ENCODE results near the gene TAPT1. TPM values are rescaled to one million over a fixed set of nuclear protein-coding genes. Genes with fewer than 3 reads are reported as not detected.

Gene TAPT1
- total and polyA plus RNA-seq, 2 experiments from 2014 or later = 3.6 to 9.9 TPM

DNA sequence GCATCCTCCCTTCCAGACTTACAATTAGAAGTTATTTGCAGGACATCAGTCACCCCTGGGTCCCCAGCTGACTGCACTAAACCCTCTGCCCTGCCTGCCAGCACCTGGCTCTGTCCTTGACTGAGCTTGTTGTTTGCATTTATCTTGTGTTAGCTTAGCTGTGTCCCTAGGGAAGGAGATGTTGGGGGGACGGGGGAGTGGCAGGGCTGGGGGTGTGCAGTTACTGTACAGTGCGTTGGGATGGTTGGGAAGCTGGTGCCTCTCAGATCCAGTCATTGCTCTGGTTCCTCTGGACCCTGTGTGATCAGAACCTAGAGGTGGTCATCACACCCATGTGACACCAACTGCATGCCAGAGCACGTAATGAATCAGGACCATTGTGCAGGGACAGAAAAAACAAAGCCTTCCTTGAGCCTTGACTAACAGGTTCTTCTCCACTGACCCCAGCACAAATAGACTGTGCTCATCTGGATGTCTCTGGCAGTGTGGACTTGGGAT is 109.7 kb downstream of the TAPT1 start:
- H2AFZ ChIP-seq = no peak overlapping the region
- 0 out of 2 replicates have a peak, but pooled peaks cover 6% of the 10 kb centered on the region for H3K9me2 ChIP-seq (ENCODE audit: insufficient read depth)
- no peak overlapping the region for H3K4me3 ChIP-seq
- no peaks in the 10 kb centered on the region for H4K20me1 ChIP-seq (replicated peaks; ENCODE audit: insufficient read depth)
- no peaks in the 10 kb centered on the region for H3K36me3 ChIP-seq (ENCODE audit: insufficient read depth)
- Mint-ChIP-seq H3K9me3 (no peaks in the 10 kb centered on the region), H3K4me1 (no peaks in the 10 kb centered on the region; the same call in 2 of the 3 replicates), H3K4me3 (no peak overlapping the region), H3K27ac (no peak overlapping the region), H3K36me3 (ENCODE audit: low read depth) (no peaks in the 10 kb centered on the region), H3K27me3 (ENCODE audit: insufficient read depth, low read depth, poor library complexity) (peaks cover 4% of the 10 kb centered on the region)
- H3K27me3 ChIP-seq (ENCODE audit: insufficient read depth) = no peaks in the 10 kb centered on the region
- no peak for DNase-seq (ENCODE audit: low spot score)
- no peaks in the 10 kb centered on the region for H3F3A ChIP-seq (replicated peaks; ENCODE audit: low read depth)
- no peaks in the 10 kb centered on the region for H3K4me1 ChIP-seq (ENCODE audit: insufficient read depth)
- H3K79me2 ChIP-seq (replicated peaks; ENCODE audit: insufficient read depth) = no peaks in the 10 kb centered on the region
- no peak overlapping the region for H3K4me2 ChIP-seq
- ATAC-seq = no peak
- no peak overlapping the region for H3K27ac ChIP-seq (ENCODE audit: low read depth)
- TF ChIP-seq, protein P1, sequence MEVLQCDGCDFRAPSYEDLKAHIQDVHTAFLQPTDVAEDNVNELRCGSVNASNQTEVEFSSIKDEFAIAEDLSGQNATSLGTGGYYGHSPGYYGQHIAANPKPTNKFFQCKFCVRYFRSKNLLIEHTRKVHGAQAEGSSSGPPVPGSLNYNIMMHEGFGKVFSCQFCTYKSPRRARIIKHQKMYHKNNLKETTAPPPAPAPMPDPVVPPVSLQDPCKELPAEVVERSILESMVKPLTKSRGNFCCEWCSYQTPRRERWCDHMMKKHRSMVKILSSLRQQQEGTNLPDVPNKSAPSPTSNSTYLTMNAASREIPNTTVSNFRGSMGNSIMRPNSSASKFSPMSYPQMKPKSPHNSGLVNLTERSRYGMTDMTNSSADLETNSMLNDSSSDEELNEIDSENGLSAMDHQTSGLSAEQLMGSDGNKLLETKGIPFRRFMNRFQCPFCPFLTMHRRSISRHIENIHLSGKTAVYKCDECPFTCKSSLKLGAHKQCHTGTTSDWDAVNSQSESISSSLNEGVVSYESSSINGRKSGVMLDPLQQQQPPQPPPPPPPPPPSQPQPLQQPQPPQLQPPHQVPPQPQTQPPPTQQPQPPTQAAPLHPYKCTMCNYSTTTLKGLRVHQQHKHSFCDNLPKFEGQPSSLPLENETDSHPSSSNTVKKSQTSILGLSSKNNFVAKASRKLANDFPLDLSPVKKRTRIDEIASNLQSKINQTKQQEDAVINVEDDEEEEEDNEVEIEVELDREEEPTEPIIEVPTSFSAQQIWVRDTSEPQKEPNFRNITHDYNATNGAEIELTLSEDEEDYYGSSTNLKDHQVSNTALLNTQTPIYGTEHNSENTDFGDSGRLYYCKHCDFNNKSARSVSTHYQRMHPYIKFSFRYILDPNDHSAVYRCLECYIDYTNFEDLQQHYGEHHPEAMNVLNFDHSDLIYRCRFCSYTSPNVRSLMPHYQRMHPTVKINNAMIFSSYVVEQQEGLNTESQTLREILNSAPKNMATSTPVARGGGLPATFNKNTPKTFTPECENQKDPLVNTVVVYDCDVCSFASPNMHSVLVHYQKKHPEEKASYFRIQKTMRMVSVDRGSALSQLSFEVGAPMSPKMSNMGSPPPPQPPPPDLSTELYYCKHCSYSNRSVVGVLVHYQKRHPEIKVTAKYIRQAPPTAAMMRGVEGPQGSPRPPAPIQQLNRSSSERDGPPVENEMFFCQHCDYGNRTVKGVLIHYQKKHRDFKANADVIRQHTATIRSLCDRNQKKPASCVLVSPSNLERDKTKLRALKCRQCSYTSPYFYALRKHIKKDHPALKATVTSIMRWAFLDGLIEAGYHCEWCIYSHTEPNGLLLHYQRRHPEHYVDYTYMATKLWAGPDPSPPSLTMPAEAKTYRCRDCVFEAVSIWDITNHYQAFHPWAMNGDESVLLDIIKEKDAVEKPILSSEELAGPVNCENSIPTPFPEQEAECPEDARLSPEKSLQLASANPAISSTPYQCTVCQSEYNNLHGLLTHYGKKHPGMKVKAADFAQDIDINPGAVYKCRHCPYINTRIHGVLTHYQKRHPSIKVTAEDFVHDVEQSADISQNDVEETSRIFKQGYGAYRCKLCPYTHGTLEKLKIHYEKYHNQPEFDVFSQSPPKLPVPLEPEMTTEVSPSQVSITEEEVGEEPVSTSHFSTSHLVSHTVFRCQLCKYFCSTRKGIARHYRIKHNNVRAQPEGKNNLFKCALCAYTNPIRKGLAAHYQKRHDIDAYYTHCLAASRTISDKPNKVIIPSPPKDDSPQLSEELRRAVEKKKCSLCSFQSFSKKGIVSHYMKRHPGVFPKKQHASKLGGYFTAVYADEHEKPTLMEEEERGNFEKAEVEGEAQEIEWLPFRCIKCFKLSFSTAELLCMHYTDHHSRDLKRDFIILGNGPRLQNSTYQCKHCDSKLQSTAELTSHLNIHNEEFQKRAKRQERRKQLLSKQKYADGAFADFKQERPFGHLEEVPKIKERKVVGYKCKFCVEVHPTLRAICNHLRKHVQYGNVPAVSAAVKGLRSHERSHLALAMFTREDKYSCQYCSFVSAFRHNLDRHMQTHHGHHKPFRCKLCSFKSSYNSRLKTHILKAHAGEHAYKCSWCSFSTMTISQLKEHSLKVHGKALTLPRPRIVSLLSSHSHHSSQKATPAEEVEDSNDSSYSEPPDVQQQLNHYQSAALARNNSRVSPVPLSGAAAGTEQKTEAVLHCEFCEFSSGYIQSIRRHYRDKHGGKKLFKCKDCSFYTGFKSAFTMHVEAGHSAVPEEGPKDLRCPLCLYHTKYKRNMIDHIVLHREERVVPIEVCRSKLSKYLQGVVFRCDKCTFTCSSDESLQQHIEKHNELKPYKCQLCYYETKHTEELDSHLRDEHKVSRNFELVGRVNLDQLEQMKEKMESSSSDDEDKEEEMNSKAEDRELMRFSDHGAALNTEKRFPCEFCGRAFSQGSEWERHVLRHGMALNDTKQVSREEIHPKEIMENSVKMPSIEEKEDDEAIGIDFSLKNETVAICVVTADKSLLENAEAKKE (CRISPR knock-in tag; IDR thresholded peaks at IDR 0.05) = no peak
- TF ChIP-seq NANOG (IDR thresholded peaks at IDR 0.05; ENCODE audit: borderline replicate concordance) (no peak), STAT1 (IDR thresholded peaks at IDR 0.05; ENCODE audit: unreplicated experiment) (no peak), JUNB (IDR thresholded peaks at IDR 0.05; ENCODE audit: unreplicated experiment) (no peak), CREB1 (CRISPR knock-in tag; IDR thresholded peaks at IDR 0.05; ENCODE audit: low read depth) (no peak), ZNF114 (CRISPR knock-in tag; IDR thresholded peaks at IDR 0.05) (no peak), POLR2AphosphoS5 (IDR thresholded peaks at IDR 0.05; ENCODE audit: low read depth) (no peak), EZH2phosphoT487 (IDR thresholded peaks at IDR 0.05; ENCODE audit: unreplicated experiment) (no peak), EZH2 (IDR thresholded peaks at IDR 0.05; ENCODE audit: low read depth, unreplicated experiment) (no peak), ZNF331 (CRISPR knock-in tag; IDR thresholded peaks at IDR 0.05; ENCODE audit: low read depth) (no peak)
- TF ChIP-seq, protein P2, sequence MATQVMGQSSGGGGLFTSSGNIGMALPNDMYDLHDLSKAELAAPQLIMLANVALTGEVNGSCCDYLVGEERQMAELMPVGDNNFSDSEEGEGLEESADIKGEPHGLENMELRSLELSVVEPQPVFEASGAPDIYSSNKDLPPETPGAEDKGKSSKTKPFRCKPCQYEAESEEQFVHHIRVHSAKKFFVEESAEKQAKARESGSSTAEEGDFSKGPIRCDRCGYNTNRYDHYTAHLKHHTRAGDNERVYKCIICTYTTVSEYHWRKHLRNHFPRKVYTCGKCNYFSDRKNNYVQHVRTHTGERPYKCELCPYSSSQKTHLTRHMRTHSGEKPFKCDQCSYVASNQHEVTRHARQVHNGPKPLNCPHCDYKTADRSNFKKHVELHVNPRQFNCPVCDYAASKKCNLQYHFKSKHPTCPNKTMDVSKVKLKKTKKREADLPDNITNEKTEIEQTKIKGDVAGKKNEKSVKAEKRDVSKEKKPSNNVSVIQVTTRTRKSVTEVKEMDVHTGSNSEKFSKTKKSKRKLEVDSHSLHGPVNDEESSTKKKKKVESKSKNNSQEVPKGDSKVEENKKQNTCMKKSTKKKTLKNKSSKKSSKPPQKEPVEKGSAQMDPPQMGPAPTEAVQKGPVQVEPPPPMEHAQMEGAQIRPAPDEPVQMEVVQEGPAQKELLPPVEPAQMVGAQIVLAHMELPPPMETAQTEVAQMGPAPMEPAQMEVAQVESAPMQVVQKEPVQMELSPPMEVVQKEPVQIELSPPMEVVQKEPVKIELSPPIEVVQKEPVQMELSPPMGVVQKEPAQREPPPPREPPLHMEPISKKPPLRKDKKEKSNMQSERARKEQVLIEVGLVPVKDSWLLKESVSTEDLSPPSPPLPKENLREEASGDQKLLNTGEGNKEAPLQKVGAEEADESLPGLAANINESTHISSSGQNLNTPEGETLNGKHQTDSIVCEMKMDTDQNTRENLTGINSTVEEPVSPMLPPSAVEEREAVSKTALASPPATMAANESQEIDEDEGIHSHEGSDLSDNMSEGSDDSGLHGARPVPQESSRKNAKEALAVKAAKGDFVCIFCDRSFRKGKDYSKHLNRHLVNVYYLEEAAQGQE (IDR thresholded peaks at IDR 0.05; ENCODE audit: unreplicated experiment) = no peak
- TF ChIP-seq, protein P3, sequence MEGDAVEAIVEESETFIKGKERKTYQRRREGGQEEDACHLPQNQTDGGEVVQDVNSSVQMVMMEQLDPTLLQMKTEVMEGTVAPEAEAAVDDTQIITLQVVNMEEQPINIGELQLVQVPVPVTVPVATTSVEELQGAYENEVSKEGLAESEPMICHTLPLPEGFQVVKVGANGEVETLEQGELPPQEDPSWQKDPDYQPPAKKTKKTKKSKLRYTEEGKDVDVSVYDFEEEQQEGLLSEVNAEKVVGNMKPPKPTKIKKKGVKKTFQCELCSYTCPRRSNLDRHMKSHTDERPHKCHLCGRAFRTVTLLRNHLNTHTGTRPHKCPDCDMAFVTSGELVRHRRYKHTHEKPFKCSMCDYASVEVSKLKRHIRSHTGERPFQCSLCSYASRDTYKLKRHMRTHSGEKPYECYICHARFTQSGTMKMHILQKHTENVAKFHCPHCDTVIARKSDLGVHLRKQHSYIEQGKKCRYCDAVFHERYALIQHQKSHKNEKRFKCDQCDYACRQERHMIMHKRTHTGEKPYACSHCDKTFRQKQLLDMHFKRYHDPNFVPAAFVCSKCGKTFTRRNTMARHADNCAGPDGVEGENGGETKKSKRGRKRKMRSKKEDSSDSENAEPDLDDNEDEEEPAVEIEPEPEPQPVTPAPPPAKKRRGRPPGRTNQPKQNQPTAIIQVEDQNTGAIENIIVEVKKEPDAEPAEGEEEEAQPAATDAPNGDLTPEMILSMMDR (conservative IDR thresholded peaks at IDR 0.05; ENCODE audit: low read depth in 2 of 2) = no peak
- TF ChIP-seq, protein P4, sequence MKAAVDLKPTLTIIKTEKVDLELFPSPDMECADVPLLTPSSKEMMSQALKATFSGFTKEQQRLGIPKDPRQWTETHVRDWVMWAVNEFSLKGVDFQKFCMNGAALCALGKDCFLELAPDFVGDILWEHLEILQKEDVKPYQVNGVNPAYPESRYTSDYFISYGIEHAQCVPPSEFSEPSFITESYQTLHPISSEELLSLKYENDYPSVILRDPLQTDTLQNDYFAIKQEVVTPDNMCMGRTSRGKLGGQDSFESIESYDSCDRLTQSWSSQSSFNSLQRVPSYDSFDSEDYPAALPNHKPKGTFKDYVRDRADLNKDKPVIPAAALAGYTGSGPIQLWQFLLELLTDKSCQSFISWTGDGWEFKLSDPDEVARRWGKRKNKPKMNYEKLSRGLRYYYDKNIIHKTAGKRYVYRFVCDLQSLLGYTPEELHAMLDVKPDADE (IDR thresholded peaks at IDR 0.05) = no peak

Data from GM23338 (cell line).